H1 (cell line): ENCODE measurements around the gene RPTOR. TPM values are rescaled to one million over a fixed set of nuclear protein-coding genes. Genes with fewer than 3 reads are reported as not detected.

ENCODE experiments used
- CTCF ChIA-PET: fragments of 300-600 bp; sonication (Branson Sonifier 250); formaldehyde crosslinking; loops from one replicate; lab custom pipeline; 2021; ENCODE audit not compliant: partially characterized antibody; lab: Charles Lee
- POLR2A ChIA-PET: fragments of 300-600 bp; sonication (Branson Sonifier 250); formaldehyde crosslinking; loops from one replicate; lab custom pipeline; 2021; ENCODE audit warnings: inconsistent platforms; ENCODE audit not compliant: partially characterized antibody; lab: Charles Lee
- DNase-seq, 2 experiments: peaks; one replicate each; pipeline versions ENCODE4 v3.0.0 to v3.0.0-alpha.2; 2010 to 2022; ENCODE audit warnings: low spot score in 2 of 2, low read depth in 1 of 2, mixed read lengths in 1 of 2
- FAIRE-seq: peaks from 2 replicates; lab custom pipeline; 2011; peaks lifted over from hg19 to GRCh38; lab: Jason Lieb, UNC
- H2AFZ ChIP-seq: 2 replicates; pipeline ENCODE4 v1.8.1; 2012; ENCODE audit warnings: low read length, inconsistent platforms
- H2AK5ac ChIP-seq: 2 replicates; pipeline ENCODE4 v1.6.1; 2013; ENCODE audit warnings: low read depth, low read length
- H2BK120ac ChIP-seq: replicated peaks from 2 replicates; pipeline ENCODE3; 2013; ENCODE audit warnings: low read depth, low read length, inconsistent platforms
- H2BK12ac ChIP-seq: 2 replicates; pipeline ENCODE4 v1.6.1; 2013; ENCODE audit warnings: low read depth, low read length
- H2BK15ac ChIP-seq: 2 replicates; pipeline ENCODE4 v1.6.1; 2013; ENCODE audit warnings: low read length
- H2BK20ac ChIP-seq: 2 replicates; pipeline ENCODE4 v1.6.1; 2013; ENCODE audit warnings: low read length
- H2BK5ac ChIP-seq: 2 replicates; pipeline ENCODE4 v1.6.1; 2013; ENCODE audit warnings: low read depth, low read length
- H3K14ac ChIP-seq: 2 replicates; pipeline ENCODE4 v1.6.1; 2013; ENCODE audit warnings: inconsistent platforms; ENCODE audit not compliant: insufficient read length
- H3K18ac ChIP-seq: 2 replicates; pipeline ENCODE4 v1.6.1; 2013; ENCODE audit warnings: low read length; ENCODE audit errors: extremely low read depth
- H3K23ac ChIP-seq: 2 replicates; pipeline ENCODE4 v1.6.1; 2013; ENCODE audit warnings: inconsistent platforms; ENCODE audit not compliant: insufficient read length
- H3K23me2 ChIP-seq: 2 replicates; pipeline ENCODE4 v1.6.1; 2013; ENCODE audit warnings: low read depth, low read length
- H3K27ac ChIP-seq: 2 replicates; pipeline ENCODE4 v1.6.1; 2011; ENCODE audit warnings: low read depth, low read length, inconsistent platforms
- H3K27me3 ChIP-seq, 4 experiments: replicated peaks in 1 of 4; 1 replicate in 1 of 4; 2 replicates in 3 of 4; pipeline versions ENCODE4 v1.6.1 to v1.8.1; 2011 to 2013; ENCODE audit warnings: low read length in 3 of 4, mild to moderate bottlenecking in 3 of 4, inconsistent platforms in 2 of 4, mixed read lengths in 2 of 4, moderate library complexity in 1 of 4; ENCODE audit not compliant: control insufficient read depth in 3 of 4, insufficient read depth in 3 of 4; ENCODE audit errors: extremely low read depth in 1 of 4
- H3K36me3 ChIP-seq, 4 experiments: 2 replicates each; pipeline versions ENCODE4 v1.6.1 to v1.8.1; 2011 to 2013; ENCODE audit warnings: mild to moderate bottlenecking in 4 of 4, low read length in 3 of 4, moderate library complexity in 2 of 4, control low read depth in 1 of 4, inconsistent platforms in 1 of 4; ENCODE audit not compliant: insufficient read depth in 4 of 4, control insufficient read depth in 2 of 4
- H3K4ac ChIP-seq: replicated peaks from 2 replicates; pipeline ENCODE3; 2013; ENCODE audit warnings: low read length, low read depth, mixed read lengths, inconsistent platforms; ENCODE audit not compliant: insufficient read length
- H3K4me1 ChIP-seq, 4 experiments: replicated peaks in 1 of 4; 1 replicate in 1 of 4; 2 replicates in 3 of 4; pipeline versions ENCODE4 v1.6.1 to v1.8.1; 2011 to 2013; ENCODE audit warnings: low read length in 3 of 4, inconsistent platforms in 2 of 4, mixed read lengths in 1 of 4; ENCODE audit not compliant: insufficient read depth in 4 of 4, control insufficient read depth in 3 of 4
- H3K4me2 ChIP-seq, 2 experiments: 2 replicates each; pipeline versions ENCODE4 v1.6.1 to v1.8.1; 2011 to 2013; ENCODE audit warnings: low read depth in 2 of 2, low read length in 2 of 2, control low read depth in 1 of 2, inconsistent platforms in 1 of 2, mild to moderate bottlenecking in 1 of 2; ENCODE audit not compliant: insufficient read depth in 1 of 2
- H3K4me3 ChIP-seq, 4 experiments: fragments of 200-600, 300-600 bp in 1 of 4; sonication (generic), shearing (Covaris generic), sonication (Bioruptor Twin) in 1 of 4; 2 replicates each; pipeline versions ENCODE4 v1.5.1 to v1.8.1; 2011 to 2016; ENCODE audit warnings: low read length in 4 of 4, low read depth in 3 of 4, control low read depth in 2 of 4, inconsistent platforms in 2 of 4, mild to moderate bottlenecking in 2 of 4, mixed read lengths in 1 of 4, moderate library complexity in 1 of 4; ENCODE audit not compliant: insufficient read depth in 2 of 4; ENCODE audit errors: extremely low read depth in 1 of 4
- H3K56ac ChIP-seq: replicated peaks from 2 replicates; pipeline ENCODE3; 2013; ENCODE audit warnings: low read depth, mild to moderate bottlenecking, mixed read lengths, low read length, inconsistent platforms; ENCODE audit not compliant: insufficient read length
- H3K79me1 ChIP-seq: 2 replicates; pipeline ENCODE4 v1.6.1; 2013; ENCODE audit warnings: low read depth, low read length, control low read depth
- H3K79me2 ChIP-seq, 2 experiments: 2 replicates each; pipeline versions ENCODE4 v1.6.1 to v1.8.1; 2012 to 2013; ENCODE audit warnings: low read length in 2 of 2, mild to moderate bottlenecking in 2 of 2, inconsistent platforms in 1 of 2; ENCODE audit not compliant: insufficient read depth in 2 of 2, control insufficient read depth in 1 of 2
- H3K9ac ChIP-seq, 4 experiments: replicated peaks in 1 of 4; 1 replicate in 1 of 4; 2 replicates in 3 of 4; pipeline versions ENCODE4 v1.6.1 to v1.8.1; 2011 to 2013; ENCODE audit warnings: low read depth in 3 of 4, low read length in 3 of 4, control low read depth in 2 of 4, mild to moderate bottlenecking in 2 of 4, moderate library complexity in 2 of 4, inconsistent platforms in 1 of 4; ENCODE audit errors: extremely low read depth in 1 of 4
- H3K9me3 ChIP-seq, 2 experiments: 2 replicates each; pipeline versions ENCODE4 v1.6.1 to v1.8.1; 2012 to 2013; ENCODE audit warnings: mild to moderate bottlenecking in 2 of 2, moderate library complexity in 2 of 2, control low read depth in 1 of 2, inconsistent platforms in 1 of 2, low read depth in 1 of 2, low read length in 1 of 2, mixed read lengths in 1 of 2; ENCODE audit not compliant: insufficient read depth in 2 of 2
- H4K20me1 ChIP-seq, 2 experiments: replicated peaks in 1 of 2; 2 replicates each; pipeline versions ENCODE3 to v1.8.1; 2011 to 2013; ENCODE audit warnings: inconsistent platforms in 2 of 2, low read length in 2 of 2, mild to moderate bottlenecking in 1 of 2; ENCODE audit not compliant: insufficient read depth in 2 of 2, control insufficient read depth in 1 of 2
- H4K5ac ChIP-seq: 2 replicates; pipeline ENCODE4 v1.6.1; 2013; ENCODE audit warnings: low read length, low read depth, mixed read lengths, inconsistent platforms; ENCODE audit not compliant: insufficient read length
- H4K8ac ChIP-seq: 2 replicates; pipeline ENCODE4 v1.8.0; 2013; ENCODE audit warnings: mild to moderate bottlenecking, moderate library complexity, low read length, inconsistent platforms; ENCODE audit not compliant: insufficient read depth; ENCODE audit errors: extremely low read depth
- H4K91ac ChIP-seq: replicated peaks from 2 replicates; pipeline ENCODE3; 2013; ENCODE audit warnings: low read length, mixed read lengths, inconsistent platforms; ENCODE audit not compliant: insufficient read length
- POLR2AphosphoS5 ChIP-seq: IDR thresholded peaks from 2 replicates; pipeline ENCODE4 v1.6.1; 2011; ENCODE audit warnings: low read depth, low read length
- WGBS, 2 experiments: shearing (Covaris generic) in 1 of 2; methylation state at CpG; one replicate each; pipeline versions ENCODE4 v1.1.6 to v1.1.7; 2013 to 2015; ENCODE audit warnings: low lambda C conversion rate in 2 of 2, mixed read lengths in 2 of 2, inconsistent platforms in 1 of 2, low coverage in 1 of 2, missing lambda C conversion rate in 1 of 2; ENCODE audit not compliant: insufficient replicate concordance in 2 of 2, insufficient coverage in 1 of 2, insufficient read length in 1 of 2; ENCODE audit errors: extremely low coverage in 1 of 2, missing lambda C conversion rate in 1 of 2; 5-methylcytosine and 5-hydroxymethylcytosine counted together
- polyA plus RNA-seq, 7 experiments: library from polyadenylated mRNA; depleted of rRNA in 3 of 7; stranded (reverse) in 5 of 7; unstranded in 2 of 7; fragments of >200 nt in 5 of 7; fragments of 200-250 nt in 2 of 7; gene quantifications; 1 replicate in 5 of 7; 2 replicates in 1 of 7; 4 replicates in 1 of 7; pipeline versions ENCODE4 v1.2.1 to v1.2.3, GENCODE V29; 2011 to 2013; ENCODE audit warnings: missing spikeins in 2 of 7, mixed read lengths in 2 of 7
- total RNA-seq: library from RNA; stranded (reverse); fragmentation: NEBNext Ultra II Directional; extraction: Animal tissue kit (Norgen Biotek cat#: 25700); gene quantifications from 2 replicates; pipeline ENCODE4 v1.2.1, GENCODE V29; 2021

RPTOR gene
- total and polyA plus RNA-seq, 2 of the 8 experiments (the other 6 are each of a cell fraction or from before 2014, with no cell fraction given): 6.9 to 28.7 TPM

GRCh38 chr17:80908211-80908610, 363.6 kb downstream of the RPTOR start:
- Histone ChIP-seq H2BK12ac (no peak overlapping the region), H4K20me1 (peaks cover 2 to 3% of the 10 kb centered on the region in 2 experiments), H2BK20ac (no peak overlapping the region), H3K9ac (no peak overlapping the region), H3K23me2 (no peaks in the 10 kb centered on the region), H3K4me3 (no peak overlapping the region), H3K23ac (no peak overlapping the region), H4K5ac (no peak overlapping the region), H3K27ac (no peak overlapping the region), H2BK5ac (no peak overlapping the region; the same call in 1 of the 2 replicates), H3K4me1 (no peaks in the 10 kb centered on the region), H4K8ac (no peak overlapping the region; the same call in 1 of the 2 replicates), H3K36me3 (peaks cover 0 to 3% (median 0%) of the 10 kb centered on the region in 4 experiments; a peak in 1 of 8 replicates), H3K18ac (no peak overlapping the region), H3K4me2 (no peak overlapping the region), H3K56ac (no peak overlapping the region), H3K4ac (no peak overlapping the region), H3K79me2 (no peaks in the 10 kb centered on the region), H2AK5ac (no peak overlapping the region; the same call in 1 of the 2 replicates), H3K14ac (no peak overlapping the region), H4K91ac (no peak overlapping the region), H3K79me1 (no peaks in the 10 kb centered on the region), H2BK120ac (no peak overlapping the region), H3K9me3 (no peaks in the 10 kb centered on the region), H2BK15ac (no peak overlapping the region), H2AFZ (no peak overlapping the region), H3K27me3 (no peaks in the 10 kb centered on the region; a peak in 1 of 7 replicates)
- ChIA-PET CTCF (interaction anchor here (0.6 to 2.9 kb wide), 4 partner anchors 9 to 36 kb away, joined by 3 to 25 read pairs (median 5); no protein-coding TSS in a partner anchor), POLR2A (no interaction called here)
- DNase-seq (no peak), FAIRE-seq (no peak)
- 87% methylated on average over 12 of the region's 12 CpGs; no CpG with 5 or more reads in 1 of the 2 experiments for WGBS, 2 experiments
- TF ChIP-seq POLR2AphosphoS5: no peak
